DND-41 (cell line): ENCODE results near the gene DEFB114.

Experiments used
- ATAC-seq: fragments of 200-7000 bp; cut with Tn5 transposase; 3 replicates; pipeline ENCODE4 v1.9.1; 2021; ENCODE audit warnings: low read depth; ENCODE audit not compliant: insufficient read depth
- DNase-seq: peaks from one replicate; pipeline ENCODE4 v3.0.0-alpha.2; 2020
- H2AFZ ChIP-seq: 2 replicates; pipeline ENCODE4 v1.6.0; 2012; ENCODE audit warnings: low read depth, low read length
- H3K27ac ChIP-seq: 2 replicates; pipeline ENCODE4 v1.5.1; 2012; ENCODE audit warnings: low read length, inconsistent platforms
- H3K27me3 ChIP-seq: fragments of 200-600 bp; sonication (generic); 2 replicates; pipeline ENCODE4 v1.6.0; 2012; ENCODE audit warnings: low read length, mild to moderate bottlenecking, inconsistent platforms; ENCODE audit not compliant: insufficient read depth, poor library complexity
- H3K36me3 ChIP-seq: 2 replicates; pipeline ENCODE4 v1.5.1; 2012; ENCODE audit warnings: low read length, inconsistent platforms; ENCODE audit not compliant: insufficient read depth
- H3K4me1 ChIP-seq: 2 replicates; pipeline ENCODE4 v1.5.1; 2012; ENCODE audit warnings: mild to moderate bottlenecking, low read length; ENCODE audit not compliant: insufficient read depth
- H3K4me2 ChIP-seq: 2 replicates; pipeline ENCODE4 v1.6.0; 2012; ENCODE audit warnings: mild to moderate bottlenecking, moderate library complexity, low read length, inconsistent platforms; ENCODE audit not compliant: insufficient read depth
- H3K4me3 ChIP-seq, 2 experiments: fragments of 200-600 bp in 1 of 2; shearing (Covaris generic) in 1 of 2; 2 replicates each; pipeline ENCODE4 v1.5.1; 2012 to 2016; ENCODE audit warnings: inconsistent platforms in 2 of 2, low read length in 2 of 2, mild to moderate bottlenecking in 2 of 2, low read depth in 1 of 2, moderate library complexity in 1 of 2
- H3K79me2 ChIP-seq: 2 replicates; pipeline ENCODE4 v1.6.0; 2012; ENCODE audit warnings: low read length, inconsistent platforms; ENCODE audit not compliant: insufficient read depth
- H3K9ac ChIP-seq: 2 replicates; pipeline ENCODE4 v1.6.0; 2012; ENCODE audit warnings: low read depth, mild to moderate bottlenecking, inconsistent platforms, low read length, moderate library complexity
- H3K9me3 ChIP-seq: 2 replicates; pipeline ENCODE4 v1.5.1; 2012; ENCODE audit warnings: low read length, moderate library complexity, mild to moderate bottlenecking, inconsistent platforms; ENCODE audit not compliant: insufficient read depth, severe bottlenecking
- H4K20me1 ChIP-seq: 2 replicates; pipeline ENCODE4 v1.6.0; 2012; ENCODE audit warnings: low read length; ENCODE audit not compliant: insufficient read depth
- EZH2 ChIP-seq: IDR thresholded peaks from 3 replicates; pipeline ENCODE4 v1.6.1; 2012; ENCODE audit warnings: borderline replicate concordance, low read depth, mild to moderate bottlenecking, moderate library complexity, low read length, inconsistent platforms; ENCODE audit not compliant: severe bottlenecking
- TF ChIP-seq, protein P1 (sequence below): IDR thresholded peaks from 2 replicates; pipeline ENCODE4 v1.5.1; 2012; ENCODE audit warnings: borderline replicate concordance, low read length, moderate library complexity, mild to moderate bottlenecking; ENCODE audit not compliant: poor library complexity, severe bottlenecking; ENCODE audit errors: extremely low read depth

The DEFB114 gene

GRCh38 chr6:49969605-49970004 lies 5.6 kb upstream of the DEFB114 start, which contains the start of gene DEFB113:
Gene DEFB113, minus strand, starts transcription at chr6:49969625. Its CDS starts 0 bp downstream, at chr6:49969625.
- Histone ChIP-seq H3K9ac (no peak within 1 kb of the TSS), H3K27ac (no peak within 1 kb of the TSS), H3K4me2 (no peak within 1 kb of the TSS), H3K36me3 (no peaks in the 10 kb centered on the region), H4K20me1 (no peaks in the 10 kb centered on the region), H3K4me3 (no peak within 1 kb of the TSS), H3K79me2 (no peaks in the 10 kb centered on the region), H3K4me1 (no peaks in the 10 kb centered on the region), H2AFZ (no peak within 1 kb of the TSS), H3K27me3 (no peaks in the 10 kb centered on the region), H3K9me3 (no peaks in the 10 kb centered on the region)
- DNase-seq (no peak), ATAC-seq (no peak)
- TF ChIP-seq EZH2: no peak
- TF ChIP-seq, protein P1, sequence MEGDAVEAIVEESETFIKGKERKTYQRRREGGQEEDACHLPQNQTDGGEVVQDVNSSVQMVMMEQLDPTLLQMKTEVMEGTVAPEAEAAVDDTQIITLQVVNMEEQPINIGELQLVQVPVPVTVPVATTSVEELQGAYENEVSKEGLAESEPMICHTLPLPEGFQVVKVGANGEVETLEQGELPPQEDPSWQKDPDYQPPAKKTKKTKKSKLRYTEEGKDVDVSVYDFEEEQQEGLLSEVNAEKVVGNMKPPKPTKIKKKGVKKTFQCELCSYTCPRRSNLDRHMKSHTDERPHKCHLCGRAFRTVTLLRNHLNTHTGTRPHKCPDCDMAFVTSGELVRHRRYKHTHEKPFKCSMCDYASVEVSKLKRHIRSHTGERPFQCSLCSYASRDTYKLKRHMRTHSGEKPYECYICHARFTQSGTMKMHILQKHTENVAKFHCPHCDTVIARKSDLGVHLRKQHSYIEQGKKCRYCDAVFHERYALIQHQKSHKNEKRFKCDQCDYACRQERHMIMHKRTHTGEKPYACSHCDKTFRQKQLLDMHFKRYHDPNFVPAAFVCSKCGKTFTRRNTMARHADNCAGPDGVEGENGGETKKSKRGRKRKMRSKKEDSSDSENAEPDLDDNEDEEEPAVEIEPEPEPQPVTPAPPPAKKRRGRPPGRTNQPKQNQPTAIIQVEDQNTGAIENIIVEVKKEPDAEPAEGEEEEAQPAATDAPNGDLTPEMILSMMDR: no peak

DNA sequence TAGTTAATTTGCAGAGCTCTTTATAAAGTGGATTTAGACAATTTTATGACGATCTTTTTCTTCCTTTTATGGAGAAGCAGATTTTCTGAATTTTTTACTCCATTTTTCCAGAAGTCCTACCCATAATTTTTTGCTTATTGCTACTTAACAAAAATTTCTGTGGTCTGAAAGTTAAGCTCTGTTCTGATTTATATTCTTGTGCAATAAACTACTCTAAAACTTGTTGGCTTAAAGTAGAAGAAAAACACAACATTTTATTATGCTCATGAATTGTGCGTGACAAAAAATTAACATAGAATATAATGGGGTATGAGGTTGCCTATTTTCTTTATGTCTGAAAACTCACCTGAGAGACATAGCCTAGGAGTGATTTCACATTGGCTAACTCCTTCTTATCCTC lies 2.9 kb upstream of the DEFB114 start:
- Histone ChIP-seq H3K27me3 (no peaks in the 10 kb centered on the region), H4K20me1 (no peaks in the 10 kb centered on the region), H3K4me3 (no peak overlapping the region), H3K27ac (no peak overlapping the region), H3K4me1 (no peaks in the 10 kb centered on the region), H3K9me3 (no peaks in the 10 kb centered on the region), H3K36me3 (no peaks in the 10 kb centered on the region), H3K9ac (no peak overlapping the region), H2AFZ (no peak overlapping the region), H3K79me2 (no peaks in the 10 kb centered on the region), H3K4me2 (no peak overlapping the region)
- TF ChIP-seq, protein P1: no peak
- no peak for TF ChIP-seq EZH2
- DNase-seq (no peak), ATAC-seq (no peak)

DNA sequence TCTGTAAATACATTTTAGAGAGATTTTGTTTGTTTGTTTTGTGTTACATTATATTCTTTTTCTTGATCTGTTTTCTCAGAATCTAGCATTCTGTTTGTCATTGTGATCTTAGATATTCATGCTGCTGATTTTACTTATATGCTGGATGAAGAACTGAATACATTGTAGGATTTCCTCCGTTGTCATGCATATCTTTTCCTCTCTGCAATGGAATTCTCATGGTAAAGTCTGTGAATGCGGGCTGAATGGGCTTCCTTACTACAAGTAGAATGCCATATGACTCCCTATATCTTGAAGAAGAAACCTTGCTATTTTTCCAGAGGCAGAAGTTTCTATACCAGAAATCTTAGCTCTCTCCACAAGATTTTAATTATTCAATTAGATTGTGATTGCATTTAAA lies 2.4 kb upstream of the DEFB114 start:
- H2AFZ ChIP-seq: no peak overlapping the region
- no peaks in the 10 kb centered on the region for H3K27me3 ChIP-seq
- no peaks in the 10 kb centered on the region for H3K4me1 ChIP-seq
- no peak overlapping the region for H3K4me3 ChIP-seq
- H3K9me3 ChIP-seq: no peaks in the 10 kb centered on the region
- ATAC-seq (no peak), DNase-seq (no peak)
- no peak overlapping the region for H3K4me2 ChIP-seq
- no peak overlapping the region for H3K27ac ChIP-seq
- TF ChIP-seq, protein P1: no peak
- no peak for TF ChIP-seq EZH2
- H3K36me3 ChIP-seq: no peaks in the 10 kb centered on the region
- H3K9ac ChIP-seq: no peak overlapping the region
- H4K20me1 ChIP-seq: no peaks in the 10 kb centered on the region
- H3K79me2 ChIP-seq: no peaks in the 10 kb centered on the region

DNA sequence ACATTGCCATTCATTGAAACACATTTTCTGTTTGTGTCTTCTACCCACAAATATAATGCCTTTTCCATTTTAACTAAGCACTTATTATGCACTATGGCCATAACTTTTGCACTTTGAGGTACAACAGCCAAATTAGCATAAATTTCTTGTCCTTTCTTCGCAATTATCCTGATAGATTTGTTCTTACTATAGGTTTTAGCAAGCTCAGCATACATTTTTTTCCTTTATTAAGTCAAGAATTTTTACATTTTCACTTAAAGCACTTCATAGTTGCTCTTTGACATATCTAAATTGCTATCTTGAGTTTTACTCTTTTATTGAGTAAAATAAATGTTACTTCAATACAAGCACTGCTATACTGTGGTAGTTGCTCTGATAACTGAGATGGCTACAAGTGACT lies 5.8 kb downstream of the DEFB114 start:
- H3K27me3 ChIP-seq: no peaks in the 10 kb centered on the region
- no peak overlapping the region for H3K4me3 ChIP-seq
- H3K27ac ChIP-seq: no peak overlapping the region
- H4K20me1 ChIP-seq: no peaks in the 10 kb centered on the region
- H3K9me3 ChIP-seq: no peaks in the 10 kb centered on the region
- no peak overlapping the region for H2AFZ ChIP-seq
- TF ChIP-seq, protein P1: no peak
- no peak for TF ChIP-seq EZH2
- no peaks in the 10 kb centered on the region for H3K79me2 ChIP-seq
- DNase-seq: no peak
- no peaks in the 10 kb centered on the region for H3K4me1 ChIP-seq
- H3K9ac ChIP-seq: no peak overlapping the region
- H3K36me3 ChIP-seq: no peaks in the 10 kb centered on the region
- H3K4me2 ChIP-seq: no peak overlapping the region
- no peak for ATAC-seq
